GM12878 (cell line): Measurements from ENCODE around the gene PODXL2. TPM values are rescaled to one million over a fixed set of nuclear protein-coding genes. Genes with fewer than 3 reads are reported as not detected.

ENCODE experiments used
- ATAC-seq: fragments of 200-7000 bp; cut with Tn5 transposase; 3 replicates; pipeline ENCODE4 v1.9.1; 2020; ENCODE audit warnings: mild to moderate bottlenecking, moderate library complexity
- BruUV-seq: library from RNA; stranded (reverse); fragments of 400-500 nt; replicated peaks from 2 replicates; lab custom pipeline; 2021; lab: Mats Ljungman, UMichigan
- CTCF ChIA-PET: fragments of 300-600 bp; sonication (Branson Sonifier 250); formaldehyde crosslinking; extraction: SDS; loops from one replicate; lab custom pipeline; 2021; ENCODE audit warnings: inconsistent platforms; lab: Yijun Ruan, JAX
- POLR2A ChIA-PET: fragments of 350-600 bp; formaldehyde crosslinking; extraction: SDS; loops from one replicate; lab custom pipeline; 2021; ENCODE audit warnings: inconsistent platforms; lab: Charles Lee
- RAD21 ChIA-PET: fragments of 300-600 bp; sonication (Branson Sonifier 250); formaldehyde crosslinking; loops from one replicate; lab custom pipeline; 2023; ENCODE audit warnings: antibody characterized with exemption; ENCODE audit not compliant: unreplicated experiment; lab: Charles Lee
- SMC1A ChIA-PET: fragments of 300-600 bp; sonication (Branson Sonifier 250); formaldehyde crosslinking; loops from one replicate; lab custom pipeline; 2023; ENCODE audit not compliant: unreplicated experiment, uncharacterized antibody; lab: Charles Lee
- DNase-seq: peaks from one replicate; pipeline ENCODE4 v3.0.0-alpha.2; 2011; ENCODE audit warnings: low read depth, low spot score
- FAIRE-seq: peaks from 3 replicates; lab custom pipeline; 2011; peaks lifted over from hg19 to GRCh38; lab: Jason Lieb, UNC
- H2AFZ ChIP-seq: 2 replicates; pipeline ENCODE4 v1.6.0; 2011; ENCODE audit warnings: low read depth, low read length, control low read depth; ENCODE audit not compliant: control insufficient read depth
- H3K27ac ChIP-seq: 2 replicates; pipeline ENCODE4 v1.5.1; 2011; ENCODE audit warnings: control low read depth; ENCODE audit not compliant: control insufficient read depth, insufficient read depth
- H3K27me3 ChIP-seq, 2 experiments: replicated peaks in 1 of 2; 2 replicates each; pipeline versions ENCODE4 v1.6.0 to v1.6.1; 2011; ENCODE audit warnings: low read length in 1 of 2; ENCODE audit not compliant: control insufficient read depth in 2 of 2, insufficient read depth in 2 of 2
- H3K36me3 ChIP-seq, 2 experiments: 2 replicates each; pipeline ENCODE4 v1.5.1; 2011; ENCODE audit warnings: low read length in 1 of 2; ENCODE audit not compliant: control insufficient read depth in 2 of 2, insufficient read depth in 2 of 2
- H3K4me1 ChIP-seq: 2 replicates; pipeline ENCODE4 v1.6.1; 2011; ENCODE audit warnings: mild to moderate bottlenecking, low read length, moderate library complexity, mixed read lengths; ENCODE audit not compliant: control insufficient read depth, insufficient read depth
- H3K4me2 ChIP-seq: 2 replicates; pipeline ENCODE4 v1.6.0; 2011; ENCODE audit warnings: control low read depth; ENCODE audit not compliant: control insufficient read depth, insufficient read depth
- H3K4me3 ChIP-seq: fragments of 200-600 bp; sonication (generic); 2 replicates; pipeline ENCODE4 v1.5.1; 2016
- H3K79me2 ChIP-seq: 2 replicates; pipeline ENCODE4 v1.6.0; 2011; ENCODE audit warnings: low read length; ENCODE audit not compliant: control insufficient read depth, insufficient read depth
- H3K9ac ChIP-seq: 2 replicates; pipeline ENCODE4 v1.8.0; 2011; ENCODE audit warnings: low read length, control low read depth, mixed read lengths; ENCODE audit not compliant: control insufficient read depth, insufficient read depth
- H3K9me3 ChIP-seq: replicated peaks from 3 replicates; pipeline ENCODE4 v1.5.1; 2011; ENCODE audit warnings: mild to moderate bottlenecking, low read length; ENCODE audit not compliant: control insufficient read depth, insufficient read depth
- H4K20me1 ChIP-seq: 2 replicates; pipeline ENCODE4 v1.6.0; 2011; ENCODE audit not compliant: control insufficient read depth, insufficient read depth
- CBX5 ChIP-seq: sonication (generic); IDR thresholded peaks from 2 replicates; pipeline ENCODE4 v1.6.1; 2016; ENCODE audit warnings: low read depth, moderate library complexity, mild to moderate bottlenecking, inconsistent platforms
- CHD4 ChIP-seq: fragments of 200-600 bp; sonication (generic); IDR thresholded peaks from 2 replicates; pipeline ENCODE4 v1.6.1; 2016; ENCODE audit warnings: mild to moderate bottlenecking
- NFIC ChIP-seq: IDR thresholded peaks from 2 replicates; pipeline ENCODE4 v1.6.1; 2012; ENCODE audit warnings: low read depth, mild to moderate bottlenecking, inconsistent platforms, low read length, moderate library complexity
- PML ChIP-seq: IDR thresholded peaks from 2 replicates; pipeline ENCODE4 v1.6.1; 2012; ENCODE audit warnings: low read length, inconsistent platforms
- POLR2A ChIP-seq: IDR thresholded peaks from 2 replicates; pipeline ENCODE4 v1.6.1; 2011; ENCODE audit warnings: low read depth, mild to moderate bottlenecking, low read length
- RELA ChIP-seq: fragments of 450-650 bp; IDR thresholded peaks from 2 replicates; pipeline ENCODE4 v1.8.0; 2014; ENCODE audit warnings: borderline replicate concordance; ENCODE audit not compliant: partially characterized antibody
- TCF7 ChIP-seq: IDR thresholded peaks from 2 replicates; pipeline ENCODE4 v1.6.1; 2014; ENCODE audit warnings: antibody characterized with exemption, borderline replicate concordance
- WGBS: methylation state at CpG from one replicate; pipeline ENCODE4 v1.1.6; 2016; ENCODE audit warnings: low lambda C conversion rate; ENCODE audit not compliant: insufficient replicate concordance, insufficient coverage; ENCODE audit errors: missing lambda C conversion rate; 5-methylcytosine and 5-hydroxymethylcytosine counted together
- in situ Hi-C: fragments of 300-500 bp; cut with MboI; formaldehyde crosslinking; loops from 9 replicates; pipeline ENCODE4 v1.14.3; 2018; ENCODE audit warnings: mixed read lengths
- intact Hi-C: fragments of 100-400 bp; cut with micrococcal nuclease; formaldehyde crosslinking; loops from one replicate; pipeline ENCODE4 v1.14.2; 2022; ENCODE audit not compliant: unreplicated experiment
- polyA plus RNA-seq, 11 experiments: library from polyadenylated mRNA; depleted of rRNA in 4 of 11; unstranded in 6 of 11; stranded (reverse) in 5 of 11; fragments of >200 nt; fragmentation: Nextera tagmentation in 4 of 11; fragmentation: Illumina TruSeq in 1 of 11; extraction: Ambion mirVana in 4 of 11; extraction: Trizol in 1 of 11; gene quantifications; 1 replicate in 1 of 11; 2 replicates in 10 of 11; pipeline versions ENCODE4 v1.2.1 to v1.2.3, GENCODE V29; 2011 to 2016; ENCODE audit warnings: inconsistent platforms in 2 of 11, missing spikeins in 2 of 11, low read depth in 1 of 11
- total RNA-seq, 4 experiments: library from RNA; depleted of rRNA in 3 of 4; stranded (reverse); fragments of >200 nt in 3 of 4; fragmentation: Illumina TruSeq in 1 of 4; extraction: Trizol in 1 of 4; gene quantifications; 2 replicates each; pipeline versions ENCODE4 v1.2.1 to v1.2.3, GENCODE V29; 2013 to 2021

The PODXL2 gene
- total and polyA plus RNA-seq, 10 of the 15 experiments (the other 5 are each of a cell fraction or from before 2014, with no cell fraction given): 0.03 to 24.4 (median 13.6) TPM; not detected in 2

- H3K79me2 ChIP-seq: no peaks in the 10 kb centered on the region
- 98% methylated on average over 32 of the region's 32 CpGs for WGBS
- BruUV-seq: no TSS peak
- ChIA-PET POLR2A (no interaction called here), CTCF (no interaction called here), SMC1A (interaction anchor here (1.6 kb wide), 1 partner anchor 37 kb away, joined by 3 read pairs; no protein-coding TSS in a partner anchor), RAD21 (no interaction called here)
- H3K4me3 ChIP-seq: no peak overlapping the region
- H3K4me2 ChIP-seq: no peak overlapping the region
- H4K20me1 ChIP-seq: no peaks in the 10 kb centered on the region
- H3K36me3 ChIP-seq: peaks cover 38 to 43% of the 10 kb centered on the region in 2 experiments
- TF ChIP-seq RELA: no peak
- no peak for TF ChIP-seq TCF7
- TF ChIP-seq CHD4: no peak
- peak; percentile 34; the same call in 1 of the 2 replicates for TF ChIP-seq POLR2A
- TF ChIP-seq NFIC: no peak
- FAIRE-seq (no peak), DNase-seq (no peak), ATAC-seq (no peak)
- no peak overlapping the region for H2AFZ ChIP-seq
- no peaks in the 10 kb centered on the region for H3K4me1 ChIP-seq
- H3K27ac ChIP-seq: no peak overlapping the region
- intact Hi-C loops: no loop called here
- in situ Hi-C loops: no loop called here
- no peaks in the 10 kb centered on the region for H3K27me3 ChIP-seq
- H3K9ac ChIP-seq: no peak overlapping the region
- no peaks in the 10 kb centered on the region for H3K9me3 ChIP-seq
Observed at GRCh38 chr3:127620637-127621375, 8.2 kb upstream of the PODXL2 start.

- no peak for FAIRE-seq
- 94% methylated on average over 11 of the region's 11 CpGs for WGBS
- H3K27ac ChIP-seq: no peak overlapping the region
- intact Hi-C loops: no loop called here
- DNase-seq: no peak
- H3K4me1 ChIP-seq: no peaks in the 10 kb centered on the region
- no peak overlapping the region for H2AFZ ChIP-seq
- H3K4me3 ChIP-seq: no peak overlapping the region
- no peak for ATAC-seq
- H3K36me3 ChIP-seq: peaks cover 29 to 37% of the 10 kb centered on the region in 2 experiments
- no peak overlapping the region for H3K4me2 ChIP-seq
- CTCF ChIA-PET: no interaction called here
- in situ Hi-C loops: no loop called here
- no peaks in the 10 kb centered on the region for H4K20me1 ChIP-seq
- no peaks in the 10 kb centered on the region for H3K27me3 ChIP-seq
- RAD21 ChIA-PET: no interaction called here
- no peaks in the 10 kb centered on the region for H3K79me2 ChIP-seq
- no peak overlapping the region for H3K9ac ChIP-seq
- BruUV-seq: no TSS peak
- H3K9me3 ChIP-seq: no peaks in the 10 kb centered on the region
- 0 out of 2 replicates have a peak, but pooled peaks have one; percentile 3 for TF ChIP-seq PML
- TF ChIP-seq CBX5: no peak
- POLR2A ChIA-PET: no interaction called here
- SMC1A ChIA-PET: interaction anchor here (0.9 kb wide), 1 partner anchor 14 kb away, joined by 3 read pairs; no protein-coding TSS in a partner anchor
Observed at GRCh38 chr3:127622031-127622430, 7.0 kb upstream of the PODXL2 start.
